Measurements from ENCODE around the gene ANO3. TPM values are rescaled to one million over a fixed set of nuclear protein-coding genes. Genes with fewer than 3 reads are reported as not detected.

The ANO3 gene
- polyA plus RNA-seq, 3 donors = not detected

GRCh38 chr11:26571861-26572654, 240.1 kb downstream of the ANO3 start, which contains the start of gene MUC15:
TSS of gene MUC15 (minus strand) at chr11:26572263. CDS start at chr11:26567094, 5,169 bp downstream.
- intact Hi-C loops (cut with micrococcal nuclease) = no loop called here
- no peaks in the 10 kb centered on the region for H3K36me3 ChIP-seq (replicated peaks in 1 of 2; ENCODE audit: control insufficient read depth in 1 of 2, insufficient read depth in 2 of 2, low read length in 2 of 2)

GRCh38 chr11:26572770-26573402, 241.0 kb downstream of the ANO3 start:
- WGBS (ENCODE audit: insufficient coverage) = 81% methylated on average over 8 of the region's 11 CpGs
- no peak overlapping the region for H3K4me2 ChIP-seq (replicated peaks; ENCODE audit: extremely low read depth, low read length, poor library complexity, severe bottlenecking)
- Mint-ChIP-seq H3K4me3 (no peak overlapping the region), H3K4me1 (no peaks in the 10 kb centered on the region), H3K27ac (no peak overlapping the region), H3K27me3 (ENCODE audit: low read depth in 3 of 3) (no peaks in the 10 kb centered on the region), H3K36me3 (no peaks in the 10 kb centered on the region), H3K9me3 (no peaks in the 10 kb centered on the region)
- H3K79me2 ChIP-seq (ENCODE audit: insufficient read depth, low read length) = no peaks in the 10 kb centered on the region
- no peak overlapping the region for H2AFZ ChIP-seq (ENCODE audit: insufficient read depth, low read depth, low read length, poor library complexity, severe bottlenecking)
- DNase-seq = no peak
- H3K4me3 ChIP-seq (replicated peaks in 1 of 3; ENCODE audit: low read depth in 2 of 3, low read length in 3 of 3) = no peak overlapping the region
- H3K9me3 ChIP-seq (replicated peaks in 1 of 2; ENCODE audit: control insufficient read depth in 1 of 2, insufficient read depth in 1 of 2, low read length in 2 of 2) = no peaks in the 10 kb centered on the region
- intact Hi-C loops (cut with micrococcal nuclease) = no loop called here
- no peaks in the 10 kb centered on the region for H4K20me1 ChIP-seq (ENCODE audit: insufficient read depth, low read length)
- TF ChIP-seq CTCF (IDR thresholded peaks at IDR 0.05) = no peak
- no peaks in the 10 kb centered on the region for H3K36me3 ChIP-seq (replicated peaks in 1 of 2; ENCODE audit: control insufficient read depth in 1 of 2, insufficient read depth in 2 of 2, low read length in 2 of 2)
- no peak overlapping the region for H3K27ac ChIP-seq (ENCODE audit: low read depth in 1 of 2, low read length in 2 of 2)
- no peaks in the 10 kb centered on the region for H3K27me3 ChIP-seq (ENCODE audit: control insufficient read depth in 2 of 2, insufficient read depth in 2 of 2, low read length in 2 of 2)
- no peaks in the 10 kb centered on the region for H3K4me1 ChIP-seq (ENCODE audit: control insufficient read depth in 1 of 2, insufficient read depth in 2 of 2, low read length in 2 of 2)
- H3K9ac ChIP-seq (ENCODE audit: insufficient read depth, low read length, poor library complexity, severe bottlenecking) = no peak overlapping the region

More at GRCh38 chr11:26571861-26572654, 240.1 kb downstream of the ANO3 start, which contains the start of gene MUC15:
- no peak within 1 kb of the TSS for H3K27ac ChIP-seq (ENCODE audit: low read depth in 1 of 2, low read length in 2 of 2)
- Mint-ChIP-seq H3K9me3 (no peaks in the 10 kb centered on the region), H3K4me1 (no peaks in the 10 kb centered on the region), H3K36me3 (no peaks in the 10 kb centered on the region), H3K27ac (no peak within 1 kb of the TSS), H3K27me3 (ENCODE audit: low read depth in 3 of 3) (no peaks in the 10 kb centered on the region), H3K4me3 (no peak within 1 kb of the TSS)
- TF ChIP-seq CTCF (IDR thresholded peaks at IDR 0.05) = no peak
- no peaks in the 10 kb centered on the region for H3K4me1 ChIP-seq (ENCODE audit: control insufficient read depth in 1 of 2, insufficient read depth in 2 of 2, low read length in 2 of 2)
- no peaks in the 10 kb centered on the region for H3K79me2 ChIP-seq (ENCODE audit: insufficient read depth, low read length)
- H3K9ac ChIP-seq (ENCODE audit: insufficient read depth, low read length, poor library complexity, severe bottlenecking) = no peak within 1 kb of the TSS
- H2AFZ ChIP-seq (ENCODE audit: insufficient read depth, low read depth, low read length, poor library complexity, severe bottlenecking) = no peak within 1 kb of the TSS
- no peaks in the 10 kb centered on the region for H3K9me3 ChIP-seq (replicated peaks in 1 of 2; ENCODE audit: control insufficient read depth in 1 of 2, insufficient read depth in 1 of 2, low read length in 2 of 2)
- no peaks in the 10 kb centered on the region for H3K27me3 ChIP-seq (ENCODE audit: control insufficient read depth in 2 of 2, insufficient read depth in 2 of 2, low read length in 2 of 2)
- no peak within 1 kb of the TSS for H3K4me3 ChIP-seq (replicated peaks in 1 of 3; ENCODE audit: low read depth in 2 of 3, low read length in 3 of 3)
- DNase-seq = no peak
- 81% methylated on average over 7 of the region's 12 CpGs for WGBS (ENCODE audit: insufficient coverage)
- no peak within 1 kb of the TSS for H3K4me2 ChIP-seq (replicated peaks; ENCODE audit: extremely low read depth, low read length, poor library complexity, severe bottlenecking)
- H4K20me1 ChIP-seq (ENCODE audit: insufficient read depth, low read length) = no peaks in the 10 kb centered on the region
